Activated CD4-positive, CD25-positive, alpha-beta regulatory T cell treated with anti-CD3 and anti-CD28 coated beads, Interleukin-2, amount 50 U/mL, for 24 hours (primary cell): Measurements from ENCODE around the gene TRAPPC4.
"Not testable (repeated sequence)": the region's sequence is repeated elsewhere in the genome, so short reads cannot be mapped to it uniquely, and the experiment has no call there.

ENCODE experiments used
- ATAC-seq, 2 donors: fragments of 150-1000 bp; cut with Tn5 transposase; one replicate each; pipeline ENCODE4 v1.10.0; 2021; ENCODE audit warnings: mild to moderate bottlenecking in 1 of 2, moderate library complexity in 1 of 2

TRAPPC4 gene

GRCh38 chr11:119014209-119014924 lies 4.2 kb upstream of the TRAPPC4 start:
- no peak for ATAC-seq

- ATAC-seq: no peak
Measured at GRCh38 chr11:119015054-119015611, 3.4 kb upstream of the TRAPPC4 start.

DNA sequence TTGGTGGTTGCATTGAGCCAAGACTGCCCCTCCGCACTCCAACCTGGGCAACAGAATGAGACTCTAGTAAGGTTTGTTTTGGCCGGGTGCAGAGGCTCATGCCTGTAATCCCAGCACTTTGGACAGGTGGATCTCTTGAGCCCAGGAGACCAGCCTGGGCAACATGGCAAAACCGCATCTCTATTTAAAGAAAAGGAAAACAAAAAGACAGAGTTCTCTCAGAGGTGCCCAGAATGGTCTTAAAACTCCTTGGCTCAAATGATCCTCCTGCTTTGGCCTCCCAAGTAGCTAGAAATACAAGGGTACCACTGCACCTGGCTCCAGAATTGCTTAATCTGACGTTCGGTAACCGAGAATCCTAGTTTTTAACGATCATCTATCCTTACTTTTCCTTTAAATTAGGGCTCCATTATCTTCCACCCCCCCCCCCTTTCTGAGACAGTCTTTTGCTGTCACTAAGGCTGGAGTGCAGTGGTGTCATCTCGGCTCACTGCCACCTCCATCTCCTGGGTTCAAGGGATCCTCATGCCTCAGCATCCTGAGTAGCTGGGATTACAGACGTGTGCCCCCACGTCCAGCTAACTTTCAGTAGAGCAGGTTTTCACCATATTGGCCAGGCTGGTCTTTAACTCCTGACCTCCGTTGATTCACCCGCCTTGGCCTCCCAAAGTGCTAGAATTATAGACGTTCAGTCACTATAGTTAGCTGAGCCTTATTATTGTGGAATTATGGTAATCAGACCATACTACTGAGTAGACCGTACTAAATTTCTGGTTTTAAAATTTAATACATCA lies 2.2 kb upstream of the TRAPPC4 start:
- ATAC-seq: no peak

DNA sequence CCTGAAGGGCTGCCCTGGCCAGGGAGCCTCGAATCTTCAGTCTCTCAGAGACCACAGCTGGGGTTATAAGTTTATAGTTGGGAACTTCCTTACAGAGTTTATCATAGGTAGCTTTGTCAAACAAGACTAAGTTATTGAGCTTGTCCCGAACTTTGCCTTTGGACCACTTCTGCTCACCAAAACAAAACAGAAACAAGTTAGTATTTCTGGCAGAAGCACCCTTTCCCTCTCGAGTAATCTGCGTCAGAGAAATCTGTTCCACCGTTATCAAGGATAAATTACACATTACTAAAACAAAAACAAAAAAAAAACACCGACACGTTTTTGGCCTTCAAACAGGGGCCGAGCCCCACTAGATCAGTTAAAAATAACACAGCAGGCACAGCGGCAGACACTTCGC lies 1.2 kb upstream of the TRAPPC4 start:
- ATAC-seq: not testable (repeated sequence)

DNA sequence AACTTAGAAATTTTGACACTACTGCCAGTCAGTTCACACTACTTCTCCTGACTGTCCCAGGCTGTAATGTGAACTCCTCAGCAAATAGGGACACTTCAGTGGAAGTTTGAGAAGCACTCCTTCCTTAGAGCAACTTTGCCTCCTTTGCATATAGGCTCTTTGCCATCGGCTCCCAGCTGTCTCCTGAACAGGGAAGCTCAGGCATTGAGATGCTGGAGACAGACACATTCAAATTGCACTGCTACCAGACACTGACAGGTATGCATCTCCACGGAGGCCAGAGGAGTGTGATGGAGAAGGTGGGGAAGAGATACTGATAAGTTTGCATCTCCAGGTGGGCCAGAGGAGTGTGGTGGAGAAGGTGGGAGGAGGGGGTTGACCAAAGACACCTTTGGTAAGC lies 1.4 kb downstream of the TRAPPC4 start:
- ATAC-seq: no peak

DNA sequence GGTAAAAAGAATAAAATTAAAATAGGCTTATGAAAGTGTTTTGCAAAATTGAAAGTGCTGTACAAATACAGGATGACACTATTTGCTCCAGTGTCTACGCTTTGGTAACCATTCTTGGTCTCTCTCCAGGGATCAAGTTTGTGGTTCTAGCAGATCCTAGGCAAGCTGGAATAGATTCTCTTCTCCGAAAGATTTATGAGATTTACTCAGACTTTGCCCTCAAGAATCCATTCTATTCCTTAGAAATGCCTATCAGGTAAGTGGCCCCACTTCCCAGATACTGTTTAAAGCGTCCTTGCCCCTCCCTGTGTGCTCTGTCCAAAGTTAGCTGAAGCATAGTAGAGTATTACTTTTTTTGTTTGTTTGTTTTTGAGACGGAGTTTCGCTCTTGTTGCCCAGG lies 3.1 kb downstream of the TRAPPC4 start:
- ATAC-seq: no peak

- no peak for ATAC-seq
Measured at GRCh38 chr11:119023741-119024140, 5.2 kb downstream of the TRAPPC4 start.

GRCh38 chr11:119024430-119025098 lies 6.0 kb downstream of the TRAPPC4 start:
- no peak for ATAC-seq

- no peak for ATAC-seq
Measured at GRCh38 chr11:119025099-119025473, 6.5 kb downstream of the TRAPPC4 start.

DNA sequence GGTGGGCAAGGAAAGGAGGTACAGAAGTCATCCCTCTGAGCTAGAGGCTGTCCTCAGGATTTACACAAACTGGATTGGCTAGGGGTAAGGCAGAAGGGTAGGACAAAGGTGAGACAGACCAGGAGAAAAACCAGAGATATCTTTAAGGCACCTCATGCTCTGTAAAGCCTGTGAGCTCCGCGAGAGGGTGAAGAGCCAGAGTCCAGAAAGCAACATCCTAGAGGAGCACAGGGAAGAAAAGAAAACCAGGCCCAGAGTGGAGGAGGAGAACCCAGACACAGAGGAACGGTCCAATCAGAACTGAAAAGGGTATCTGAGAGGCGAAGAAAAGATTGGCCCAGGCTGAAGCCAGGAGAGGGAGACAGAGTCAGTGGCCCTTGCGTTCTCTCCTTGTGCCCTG lies 7.0 kb downstream of the TRAPPC4 start:
- no peak for ATAC-seq

DNA sequence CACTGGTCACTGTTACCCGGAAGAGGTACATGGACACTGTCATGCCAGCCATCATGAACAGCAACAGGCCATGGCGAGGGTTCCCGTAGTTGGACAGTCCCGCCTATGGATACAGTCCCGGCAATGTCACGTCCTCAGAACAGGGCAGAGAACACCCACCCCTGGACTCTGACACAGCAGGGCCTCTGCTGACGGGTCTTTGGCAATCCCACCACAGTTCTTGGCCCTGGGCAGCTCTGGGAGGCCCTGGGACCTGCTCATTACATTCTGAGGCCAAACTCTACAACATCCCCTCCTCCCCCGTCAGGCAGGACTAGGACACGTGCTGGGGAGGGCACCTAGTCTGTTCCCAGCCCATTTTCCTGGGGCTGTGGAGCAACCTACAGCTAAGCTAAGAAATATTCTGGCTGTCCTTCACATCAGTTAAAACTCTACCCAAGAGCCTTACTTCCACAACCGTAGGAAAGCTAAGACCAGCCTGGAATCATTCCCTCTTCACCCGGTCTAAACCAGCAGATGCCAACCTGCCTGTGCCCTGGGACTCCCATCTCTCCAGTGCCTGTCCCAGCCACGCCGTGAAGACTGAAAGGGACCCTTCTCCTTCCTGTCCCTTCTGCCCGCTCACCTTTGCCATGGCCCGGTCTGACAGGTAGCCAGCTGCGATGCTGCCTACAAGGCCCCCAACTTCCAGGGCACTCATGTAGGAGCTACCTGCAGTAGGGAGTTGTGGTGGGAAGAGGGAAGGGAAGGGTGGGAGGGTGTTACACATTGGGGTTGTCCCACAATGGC lies 7.6 kb downstream of the TRAPPC4 start:
- no peak for ATAC-seq

- no peak for ATAC-seq
Measured at GRCh38 chr11:119026970-119027369, 8.4 kb downstream of the TRAPPC4 start.

GRCh38 chr11:119027561-119028345 lies 9.2 kb downstream of the TRAPPC4 start:
- no peak for ATAC-seq

GRCh38 chr11:119028346-119029068 lies 9.9 kb downstream of the TRAPPC4 start:
- no peak for ATAC-seq

DNA sequence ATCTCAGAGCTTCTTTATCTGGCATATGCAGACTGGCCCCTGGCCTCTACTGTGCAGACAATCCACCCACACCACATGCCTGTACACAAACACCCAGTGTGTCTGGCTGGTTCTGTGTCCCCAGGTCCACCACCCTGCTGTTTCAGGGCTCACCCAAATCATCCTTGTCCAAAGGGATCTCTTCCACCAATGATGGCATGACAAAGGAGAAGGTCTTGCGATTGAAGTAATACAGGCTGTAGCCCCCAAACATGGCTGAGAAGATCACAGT lies 10.4 kb downstream of the TRAPPC4 start:
- ATAC-seq: no peak

GRCh38 chr11:119029340-119030028 lies 10.9 kb downstream of the TRAPPC4 start:
- ATAC-seq: peak; percentile 76

DNA sequence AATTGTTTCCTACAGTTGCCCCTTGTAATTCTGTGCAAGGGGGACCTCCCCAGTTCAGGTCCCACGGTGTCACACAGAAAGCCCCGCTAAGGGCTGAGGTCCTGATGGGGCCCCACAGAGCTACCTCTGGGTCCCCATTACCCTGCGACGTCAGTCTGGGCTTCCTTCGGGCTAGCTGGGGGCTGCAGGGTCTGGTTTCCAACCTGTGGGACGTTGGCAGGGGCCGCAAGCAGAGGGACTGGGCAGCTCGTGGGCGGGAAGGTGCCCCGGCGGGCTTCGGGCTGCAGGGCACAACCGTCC lies 11.4 kb downstream of the TRAPPC4 start:
- no peak for ATAC-seq

- peak; percentile 80 to 81 for ATAC-seq
Measured at GRCh38 chr11:119030329-119031047, 11.9 kb downstream of the TRAPPC4 start, which contains the start of gene SLC37A4. TSS of gene SLC37A4 (minus strand) at chr11:119030877.

GRCh38 chr11:119031912-119032280 lies 13.3 kb downstream of the TRAPPC4 start:
- ATAC-seq: no peak

DNA sequence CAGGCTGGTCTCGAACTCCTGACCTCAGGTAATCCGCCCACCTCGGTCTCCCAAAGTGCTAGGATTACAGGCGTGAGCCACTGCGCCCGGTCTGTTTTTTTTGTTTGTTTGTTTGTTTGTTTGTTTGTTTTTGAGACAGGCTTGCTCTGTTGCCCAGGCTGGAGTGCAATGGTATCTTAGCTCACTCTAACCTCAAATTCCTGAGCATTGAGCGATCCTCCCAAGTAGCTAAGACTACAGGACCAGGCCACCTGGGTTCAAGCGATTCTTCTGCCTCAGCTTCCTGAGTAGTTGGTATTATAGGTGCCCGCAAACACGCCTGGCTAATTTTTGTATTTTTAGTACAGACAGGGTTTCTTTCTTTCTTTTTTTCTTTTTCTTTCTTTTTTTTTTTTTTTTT lies 14.9 kb downstream of the TRAPPC4 start:
- ATAC-seq: not testable (repeated sequence)
